K562 (cell line): ENCODE results near the gene FBN3. TPM values are rescaled to one million over a fixed set of nuclear protein-coding genes. Genes with fewer than 3 reads are reported as not detected.

ENCODE experiments used
- ATAC-seq: fragments of 200-7000 bp; cut with Tn5 transposase; 3 replicates; pipeline ENCODE4 v1.9.1; 2020; ENCODE audit warnings: moderate library complexity
- BruUV-seq: library from RNA; stranded (reverse); fragments of 400-500 nt; replicated peaks from 2 replicates; lab custom pipeline; 2021; lab: Mats Ljungman, UMichigan
- CTCF ChIA-PET: fragments of 300-600 bp; formaldehyde crosslinking; extraction: SDS; loops from one replicate; lab custom pipeline; 2021; ENCODE audit warnings: low intra/inter-chr PET ratio; lab: Yijun Ruan, JAX
- POLR2A ChIA-PET: fragments of 300-600, 350-650 bp; sonication (Branson Sonifier 250); formaldehyde crosslinking; extraction: SDS; loops from one replicate; lab custom pipeline; 2021; ENCODE audit warnings: antibody characterized with exemption, inconsistent platforms; lab: Yijun Ruan, JAX
- DNase-seq, 4 experiments: peaks; one replicate each; pipeline versions ENCODE4 v3.0.0 to v3.0.0-alpha.2; 2011 to 2018; ENCODE audit warnings: low spot score in 3 of 4, mixed read lengths in 3 of 4; ENCODE audit errors: extremely low read depth in 1 of 4
- FAIRE-seq: peaks from 2 replicates; lab custom pipeline; 2011; peaks lifted over from hg19 to GRCh38; lab: Jason Lieb, UNC
- H2AFZ ChIP-seq: 2 replicates; pipeline ENCODE4 v1.6.0; 2011; ENCODE audit warnings: low read depth, low read length, control low read depth, inconsistent platforms
- H3K27ac ChIP-seq: fragments of 200-600 bp; 3 replicates; pipeline ENCODE4 v1.8.0; 2011; ENCODE audit warnings: low read depth, mild to moderate bottlenecking, control low read depth, inconsistent platforms, low read length, moderate library complexity, mixed read lengths; ENCODE audit errors: extremely low read depth
- H3K27me3 ChIP-seq, 2 experiments: fragments of 300-600 bp in 1 of 2; 2 replicates in 1 of 2; 3 replicates in 1 of 2; pipeline versions ENCODE4 v1.6.0 to v1.8.0; 2011; ENCODE audit warnings: inconsistent platforms in 2 of 2, low read length in 2 of 2, mild to moderate bottlenecking in 1 of 2, mixed read lengths in 1 of 2, moderate library complexity in 1 of 2; ENCODE audit not compliant: control insufficient read depth in 2 of 2, insufficient read depth in 2 of 2
- H3K36me3 ChIP-seq: fragments of 300-600 bp; 3 replicates; pipeline ENCODE4 v1.8.0; 2011; ENCODE audit warnings: mild to moderate bottlenecking, low read length, inconsistent platforms; ENCODE audit not compliant: control insufficient read depth, insufficient read depth
- H3K4me1 ChIP-seq, 2 experiments: fragments of 200-600 bp in 1 of 2; replicated peaks in 1 of 2; 2 replicates in 1 of 2; 3 replicates in 1 of 2; pipeline versions ENCODE4 v1.5.1 to v1.8.0; 2011; ENCODE audit warnings: inconsistent platforms in 2 of 2, low read length in 2 of 2, mild to moderate bottlenecking in 1 of 2, mixed read lengths in 1 of 2, moderate library complexity in 1 of 2; ENCODE audit not compliant: control insufficient read depth in 2 of 2, insufficient read depth in 2 of 2
- H3K4me2 ChIP-seq: 2 replicates; pipeline ENCODE4 v1.6.1; 2011; ENCODE audit warnings: low read length, control low read depth, inconsistent platforms, mixed read lengths; ENCODE audit not compliant: insufficient read depth
- H3K4me3 ChIP-seq: fragments of 200-600 bp; sonication (generic), shearing (Covaris generic); 2 replicates; pipeline ENCODE4 v1.5.1; 2016; ENCODE audit warnings: control low read depth, inconsistent platforms
- H3K79me2 ChIP-seq: fragments of 200-600 bp; 3 replicates; pipeline ENCODE4 v1.8.0; 2011; ENCODE audit warnings: low read length, inconsistent platforms; ENCODE audit not compliant: control insufficient read depth, insufficient read depth
- H3K9ac ChIP-seq, 2 experiments: 2 replicates each; pipeline versions ENCODE4 v1.6.0 to v1.6.1; 2011; ENCODE audit warnings: low read depth in 2 of 2, low read length in 2 of 2, control low read depth in 1 of 2, inconsistent platforms in 1 of 2, mild to moderate bottlenecking in 1 of 2, mixed read lengths in 1 of 2; ENCODE audit not compliant: insufficient read depth in 1 of 2
- H3K9me1 ChIP-seq: one replicate; pipeline ENCODE4 v1.6.0; 2011; ENCODE audit warnings: inconsistent platforms, mild to moderate bottlenecking, low read length, moderate library complexity; ENCODE audit not compliant: control insufficient read depth, insufficient read depth
- H3K9me3 ChIP-seq: replicated peaks from 2 replicates; pipeline ENCODE4 v1.5.1; 2011; ENCODE audit warnings: low read depth, low read length, inconsistent platforms; ENCODE audit not compliant: control insufficient read depth, insufficient read depth
- H4K20me1 ChIP-seq: replicated peaks from 2 replicates; pipeline ENCODE4 v1.6.1; 2011; ENCODE audit warnings: low read length, inconsistent platforms, mixed read lengths; ENCODE audit not compliant: control insufficient read depth, insufficient read depth
- CTCF ChIP-seq, 3 experiments: IDR thresholded peaks in 2 of 3; conservative IDR thresholded peaks in 1 of 3; 2 replicates each; pipeline ENCODE4 v1.5.1; 2011 to 2012; ENCODE audit warnings: low read length in 3 of 3, mild to moderate bottlenecking in 3 of 3, control low read depth in 2 of 3, improper control_type of control experiment in 1 of 3, inconsistent platforms in 1 of 3, low read depth in 1 of 3, mixed read lengths in 1 of 3, moderate library complexity in 1 of 3; ENCODE audit not compliant: insufficient read depth in 2 of 3
- NFRKB ChIP-seq: fragments of 450-650 bp; IDR thresholded peaks from 2 replicates; pipeline ENCODE4 v1.6.1; 2016; ENCODE audit warnings: low read depth
- NR2C1 ChIP-seq, 2 experiments: fragments of 450-650 bp; IDR thresholded peaks; 2 replicates each; pipeline ENCODE4 v1.6.1; 2017; ENCODE audit warnings: mild to moderate bottlenecking in 2 of 2, antibody characterized with exemption in 1 of 2, inconsistent platforms in 1 of 2, missing compliant biosample characterization in 1 of 2, missing genetic modification characterization in 1 of 2
- ZBTB7A ChIP-seq: IDR thresholded peaks from 2 replicates; pipeline ENCODE4 v1.6.1; 2011; ENCODE audit warnings: low read depth, mild to moderate bottlenecking, low read length, moderate library complexity, borderline replicate concordance; ENCODE audit not compliant: control insufficient read depth
- ZNF740 ChIP-seq, 3 experiments: fragments of 200-800 bp in 1 of 3; sonication (Bioruptor generic) in 1 of 3; sonication (generic) in 1 of 3; formaldehyde crosslinking in 1 of 3; IDR thresholded peaks; 2 replicates each; pipeline versions ENCODE4 v1.6.1 to v1.8.0; 2016 to 2022; ENCODE audit warnings: mild to moderate bottlenecking in 2 of 3, missing compliant biosample characterization in 2 of 3, missing genetic modification characterization in 2 of 3, missing genetic modification reagents in 1 of 3
- WGBS: fragments of 100-300 bp; shearing (Covaris generic); methylation state at CpG from one replicate; pipeline ENCODE4 v1.1.6; 2016; ENCODE audit warnings: low coverage, mixed read lengths; ENCODE audit not compliant: insufficient coverage; ENCODE audit errors: missing lambda C conversion rate; 5-methylcytosine and 5-hydroxymethylcytosine counted together
- in situ Hi-C: fragments of 300-500 bp; cut with MboI; formaldehyde crosslinking; loops from 4 replicates; pipeline ENCODE4 v1.15.0; 2018; ENCODE audit warnings: inconsistent platforms, mixed read lengths
- intact Hi-C: fragments of 100-400 bp; cut with micrococcal nuclease; formaldehyde crosslinking; loops from 2 replicates; pipeline ENCODE4 v1.14.2; 2022
- polyA plus RNA-seq, 8 experiments: library from polyadenylated mRNA; depleted of rRNA in 4 of 8; stranded (reverse) in 5 of 8; unstranded in 3 of 8; fragments of >200 nt; fragmentation: Nextera tagmentation in 2 of 8; fragmentation: Illumina TruSeq in 1 of 8; extraction: Ambion mirVana in 2 of 8; extraction: Trizol in 1 of 8; gene quantifications; 2 replicates each; pipeline versions ENCODE4 v1.2.1 to v1.2.3, GENCODE V29; 2011 to 2014; ENCODE audit warnings: inconsistent platforms in 1 of 8, missing spikeins in 1 of 8
- total RNA-seq, 7 experiments: library from RNA; depleted of rRNA in 6 of 7; stranded (reverse); fragments of >200 nt in 6 of 7; fragmentation: Illumina TruSeq in 2 of 7; extraction: Trizol in 2 of 7; gene quantifications; 2 replicates each; pipeline versions ENCODE4 v1.2.1 to v1.2.3, GENCODE V29; 2011 to 2021; ENCODE audit warnings: low replicate concordance in 1 of 7

FBN3 gene
- total and polyA plus RNA-seq, 9 of the 15 experiments (the other 6 are each of a cell fraction or from before 2014, with no cell fraction given) = under 0.01 to 0.29 (median 0.01) TPM; not detected in 4

- peak in 2 of 3 experiments; percentile 23 to 32; a peak in 3 of 6 replicates for TF ChIP-seq CTCF (IDR thresholded peaks at IDR 0.05 in 2 of 3, conservative IDR thresholded peaks at IDR 0.05 in 1 of 3; ENCODE audit: insufficient read depth in 2 of 3, low read depth in 1 of 3, low read length in 3 of 3)
- TF ChIP-seq NFRKB = no peak
- TF ChIP-seq ZNF740 (CRISPR knock-in tag; IDR thresholded peaks at IDR 0.05) = no peak
- no peak for TF ChIP-seq ZNF740 (tag; IDR thresholded peaks at IDR 0.05)
- peak; percentile 32; the same call in 1 of the 2 replicates for TF ChIP-seq NR2C1 (IDR thresholded peaks at IDR 0.05)
- no peak for TF ChIP-seq NR2C1 (tag; IDR thresholded peaks at IDR 0.05)
- TF ChIP-seq ZBTB7A = peak; percentile 24; the same call in 1 of the 2 replicates
- BruUV-seq = no TSS peak
- no peaks in the 10 kb centered on the region for H3K9me1 ChIP-seq
- in situ Hi-C loops = no loop called here
- POLR2A ChIA-PET = interaction anchor here (0.6 to 1.8 kb wide), 2 partner anchors 16 to 23 kb away, joined by 3 to 6 read pairs; no protein-coding TSS in a partner anchor
- peak; percentile 24; the same call in 1 of the 3 replicates for ATAC-seq
- no peak for FAIRE-seq
- no peak overlapping the region for H3K4me3 ChIP-seq
- H3K4me2 ChIP-seq = no peak overlapping the region
- no peaks in the 10 kb centered on the region for H3K36me3 ChIP-seq
- H2AFZ ChIP-seq = peak overlapping the region; percentile 55; the same call in 1 of the 2 replicates
- CTCF ChIA-PET = no interaction called here
- H4K20me1 ChIP-seq = no peaks in the 10 kb centered on the region
- WGBS = 52% methylated on average over 12 of the region's 12 CpGs
- H3K9ac ChIP-seq = peak overlapping the region in 1 of 2 experiments; percentile 74; a peak in 1 of 4 replicates
- no peaks in the 10 kb centered on the region for H3K27me3 ChIP-seq
- intact Hi-C loops = no loop called here
- DNase-seq = peak; percentile 29 to 47 (median 42)
- no peaks in the 10 kb centered on the region for H3K79me2 ChIP-seq
- H3K4me1 ChIP-seq = peaks cover 9 to 28% of the 10 kb centered on the region in 2 experiments
- H3K9me3 ChIP-seq = peaks cover under 1% of the 10 kb centered on the region; the same call in 1 of the 2 replicates
- no peak overlapping the region for H3K27ac ChIP-seq
These were observed 120.4 kb downstream of the FBN3 start for GRCh38 chr19:8028951-8029491.
